NCI-H2029 treated with DMSO at 0.1 percent for 48 hours (cell line): ENCODE measurements around the gene ENG.
"Not testable (repeated sequence)": the region's sequence is repeated elsewhere in the genome, so short reads cannot be mapped to it uniquely, and the experiment has no call there.

ENCODE experiments used
- DNase-seq: peaks from one replicate; lab custom pipeline; 2025; lab: John Stamatoyannopoulos, UW

Gene ENG

DNA sequence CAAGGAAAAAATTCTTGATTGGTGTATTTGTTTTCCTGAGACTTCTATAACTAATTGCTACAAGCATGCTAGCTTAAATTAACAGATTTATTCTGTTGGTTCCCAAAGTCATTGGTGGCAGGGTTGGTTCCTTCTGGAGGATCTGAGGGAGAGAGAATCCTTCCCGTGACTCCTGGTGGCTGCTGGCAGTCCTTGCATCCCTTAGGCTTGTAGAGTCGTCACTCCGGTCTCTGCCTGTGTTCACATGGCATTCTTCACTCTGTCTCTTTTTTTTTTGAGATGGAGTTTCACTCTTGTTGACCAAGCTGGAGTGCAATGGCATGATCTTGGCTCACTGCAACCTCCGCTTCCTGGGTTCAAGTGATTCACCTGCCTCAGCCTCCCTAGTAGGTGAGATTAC, 63.4 kb downstream of the ENG start:
- DNase-seq: no peak

GRCh38 chr9:127790094-127790855, 64.2 kb downstream of the ENG start:
- no peak for DNase-seq

DNA sequence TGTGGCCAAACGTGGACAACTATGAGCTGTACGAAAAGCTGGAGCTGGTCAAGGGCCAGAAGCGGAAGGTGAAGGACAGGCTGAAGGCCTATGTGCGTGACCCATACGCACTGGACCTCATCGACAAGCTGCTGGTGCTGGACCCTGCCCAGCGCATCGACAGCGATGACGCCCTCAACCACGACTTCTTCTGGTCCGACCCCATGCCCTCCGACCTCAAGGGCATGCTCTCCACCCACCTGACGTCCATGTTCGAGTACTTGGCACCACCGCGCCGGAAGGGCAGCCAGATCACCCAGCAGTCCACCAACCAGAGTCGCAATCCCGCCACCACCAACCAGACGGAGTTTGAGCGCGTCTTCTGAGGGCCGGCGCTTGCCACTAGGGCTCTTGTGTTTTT, 65.3 kb downstream of the ENG start:
- no peak for DNase-seq

DNA sequence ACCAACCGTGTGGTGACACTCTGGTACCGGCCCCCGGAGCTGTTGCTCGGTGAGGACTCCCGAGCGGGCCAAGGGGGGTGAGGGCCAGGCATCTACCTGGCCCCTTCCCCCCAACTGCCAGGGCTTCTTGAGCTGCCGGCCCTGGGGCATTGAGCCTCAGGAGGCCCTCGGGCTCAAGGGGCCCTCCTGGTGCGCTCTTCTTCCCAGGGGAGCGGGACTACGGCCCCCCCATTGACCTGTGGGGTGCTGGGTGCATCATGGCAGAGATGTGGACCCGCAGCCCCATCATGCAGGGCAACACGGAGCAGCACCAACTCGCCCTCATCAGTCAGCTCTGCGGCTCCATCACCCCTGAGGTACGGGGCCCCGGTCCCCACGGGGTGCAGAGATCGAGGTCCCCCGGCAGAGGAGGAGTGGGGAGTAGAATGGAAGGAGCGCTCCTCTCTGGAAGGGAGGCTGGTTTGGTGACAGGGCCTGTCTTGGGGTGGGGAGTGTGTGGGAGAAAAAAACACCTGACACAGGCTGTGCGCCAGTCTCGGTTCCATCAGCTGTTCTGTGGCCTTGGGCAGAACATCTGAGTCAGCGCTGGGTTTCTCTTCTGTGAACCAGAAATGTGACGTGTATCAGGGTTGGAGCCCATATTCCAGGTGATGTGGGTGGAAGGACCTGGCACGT, 66.0 kb downstream of the ENG start:
- no peak for DNase-seq

DNA sequence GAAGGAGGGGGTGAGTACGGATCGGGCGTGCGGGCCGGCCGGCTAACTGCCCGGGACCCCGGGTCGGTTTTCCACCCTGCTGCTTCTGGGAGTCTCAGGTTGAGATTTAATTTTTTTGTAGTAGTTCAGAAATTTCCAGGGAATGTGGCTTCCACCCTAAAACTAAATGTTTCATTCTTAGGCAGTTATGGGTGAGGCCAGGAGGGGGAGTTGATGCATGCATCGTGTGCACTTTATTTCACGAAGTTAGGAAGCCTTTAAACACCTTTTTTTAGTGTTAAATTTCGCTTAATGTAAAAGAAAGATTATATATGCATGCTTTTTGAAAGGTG, 67.7 kb downstream of the ENG start:
- DNase-seq: no peak

GRCh38 chr9:127785933-127786772, 68.3 kb downstream of the ENG start, which contains the start of gene CDK9:
Gene CDK9 (plus strand): TSS chr9:127786034. CDS start chr9:127786149, 115 bp downstream.
- peak; percentile 37 for DNase-seq

DNA sequence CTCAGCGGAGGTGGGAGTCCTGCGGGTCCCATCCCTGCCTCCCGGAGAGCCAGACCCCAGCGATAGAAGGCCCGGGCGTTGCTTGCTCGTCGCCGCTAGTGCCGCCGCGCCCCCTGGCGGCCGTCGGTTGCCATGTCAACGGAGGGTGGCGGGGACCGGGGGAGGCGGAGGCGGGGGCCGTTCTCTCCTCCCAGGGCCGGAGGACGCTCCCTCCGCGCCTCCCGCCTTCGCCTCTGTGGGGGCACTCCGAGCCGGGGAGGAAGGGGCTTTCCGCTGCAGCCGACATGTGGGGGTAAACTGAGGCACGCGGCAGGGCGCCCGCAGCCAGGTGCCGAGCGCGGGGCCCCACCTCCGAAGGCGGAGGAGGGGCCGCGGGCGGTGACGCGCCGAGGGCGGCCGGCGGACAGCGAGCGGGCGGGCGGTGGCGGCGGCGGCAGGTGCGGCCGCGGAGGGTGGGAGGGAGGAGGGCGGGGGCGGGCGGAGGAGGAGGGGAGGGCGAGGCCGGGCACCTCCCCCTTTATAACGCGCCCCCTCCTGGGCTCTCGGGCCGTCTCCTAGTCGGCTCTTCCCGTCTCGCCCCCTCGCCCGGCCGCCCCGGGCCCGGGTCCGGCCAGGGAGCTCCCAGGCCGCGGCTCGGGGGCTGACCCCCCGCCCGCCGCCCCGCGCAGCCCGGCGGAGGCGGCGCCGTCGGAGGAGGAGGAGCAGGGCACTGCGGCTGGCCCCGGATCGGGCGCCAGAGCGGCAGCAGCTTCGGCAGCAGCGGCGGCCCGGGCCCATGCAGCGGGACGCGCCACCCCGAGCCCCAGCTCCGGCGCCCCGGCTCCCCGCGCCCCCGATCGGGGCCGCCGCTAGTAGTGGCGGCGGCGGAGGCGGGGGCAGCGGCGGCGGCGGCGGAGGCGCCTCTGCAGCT, 69.2 kb downstream of the ENG start:
- DNase-seq: peak; percentile 45

- no peak for DNase-seq
These were observed 71.1 kb downstream of the ENG start for GRCh38 chr9:127783111-127784008.

DNA sequence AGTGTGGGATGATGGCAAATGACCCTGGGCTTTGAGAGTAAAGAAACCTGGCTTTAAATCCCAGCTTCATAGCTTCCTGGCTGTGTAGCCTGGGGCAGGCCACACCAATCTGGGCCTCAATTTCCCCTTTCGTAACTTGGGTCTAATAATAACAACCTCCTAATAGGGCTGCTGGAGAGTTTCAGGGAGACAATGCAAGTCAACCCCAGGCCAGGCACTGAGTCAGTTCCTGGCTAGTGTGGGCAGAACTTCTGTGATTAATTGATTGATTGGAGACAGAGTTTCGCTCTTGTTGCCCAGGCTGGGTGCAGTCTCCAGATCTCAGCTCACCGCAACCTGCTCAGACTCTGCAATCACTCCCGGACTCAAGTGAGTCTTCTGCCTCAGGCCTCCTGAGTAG, 72.7 kb downstream of the ENG start:
- no peak for DNase-seq

- DNase-seq: not testable (repeated sequence)
These were observed 73.5 kb downstream of the ENG start for GRCh38 chr9:127780909-127781308.

DNA sequence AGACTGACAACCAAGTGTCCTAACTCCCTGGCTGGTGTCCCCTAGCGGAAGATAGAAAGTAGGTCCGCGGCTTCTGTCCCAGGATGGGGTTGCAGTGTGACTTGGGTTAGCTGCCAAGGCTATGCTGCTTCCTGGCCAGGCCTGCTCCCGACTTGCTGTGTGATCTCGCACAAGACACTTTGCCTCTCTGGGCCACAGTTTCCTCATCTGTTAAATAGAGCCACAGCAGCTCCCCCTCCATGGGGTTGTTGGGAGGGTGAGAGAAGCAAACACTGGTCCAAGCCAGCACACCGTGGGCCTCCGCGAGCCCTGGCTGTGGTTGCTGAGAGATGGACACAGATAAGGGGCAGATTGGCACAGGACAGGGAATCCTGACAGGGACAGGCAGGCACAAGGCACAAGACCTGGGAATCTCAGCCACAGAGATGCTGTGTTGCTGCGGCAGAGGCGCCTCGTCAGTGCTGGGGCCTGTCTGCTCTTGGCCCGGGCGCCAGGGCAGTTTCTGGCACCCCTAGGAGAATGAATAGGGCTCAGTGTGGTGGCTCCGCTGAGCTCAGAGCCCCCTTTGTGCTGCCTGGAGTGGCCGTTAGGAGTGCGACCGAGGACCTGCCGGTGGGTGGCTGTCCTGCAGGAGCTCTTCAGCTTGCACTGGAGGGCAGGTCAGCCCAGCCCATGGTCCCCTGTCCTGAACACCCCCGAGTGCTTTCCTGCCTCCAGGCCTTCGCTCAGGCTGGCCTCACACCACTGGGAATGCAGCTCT, 74.2 kb downstream of the ENG start:
- no peak for DNase-seq

DNA sequence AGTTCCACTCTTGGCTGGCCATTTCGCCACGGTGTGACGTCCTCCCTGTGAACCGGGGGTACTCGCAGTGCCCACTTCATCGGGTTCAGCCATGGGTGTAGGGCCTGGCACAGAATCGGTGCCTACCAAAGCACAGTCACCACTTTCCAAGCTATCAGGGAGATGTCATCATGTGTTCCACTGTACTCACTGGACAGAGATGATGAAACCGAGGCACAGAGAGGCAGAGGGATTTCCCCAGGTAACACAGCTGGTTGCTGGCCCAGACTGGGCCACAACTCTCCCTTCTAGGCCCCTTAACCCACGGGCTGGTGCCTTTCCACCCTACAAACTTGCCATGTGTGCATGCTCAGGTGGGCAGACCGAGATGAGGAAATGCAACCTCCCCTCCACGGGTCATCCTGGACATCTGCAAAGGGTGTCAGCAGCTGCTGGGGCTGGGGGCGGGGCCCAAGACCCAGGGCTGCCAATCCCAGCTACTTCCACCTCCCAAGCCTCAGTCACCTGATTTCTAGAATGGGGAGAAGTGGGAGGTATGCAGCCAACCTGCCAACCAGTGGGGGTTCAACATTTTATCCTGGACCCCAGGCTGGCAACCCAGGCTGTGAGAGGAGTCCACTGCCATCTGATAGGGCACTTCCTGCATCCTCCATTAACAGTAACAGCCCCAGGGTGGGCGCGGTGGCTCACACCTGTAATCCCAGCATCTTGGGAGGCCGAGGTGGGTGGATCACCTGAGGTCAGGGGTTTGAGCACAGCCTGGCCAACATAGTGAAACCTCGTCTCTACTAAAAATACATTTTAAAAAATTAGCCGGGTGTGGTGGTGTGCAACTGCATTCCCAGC, 75.1 kb downstream of the ENG start:
- no peak for DNase-seq

- DNase-seq: no peak
These were observed 76.0 kb downstream of the ENG start, which contains the start of gene SH2D3C for GRCh38 chr9:127778280-127779135. Gene SH2D3C (minus strand): TSS chr9:127778666. CDS start chr9:127778627, 39 bp downstream.

GRCh38 chr9:127777368-127777980, 77.0 kb downstream of the ENG start:
- DNase-seq: no peak

DNA sequence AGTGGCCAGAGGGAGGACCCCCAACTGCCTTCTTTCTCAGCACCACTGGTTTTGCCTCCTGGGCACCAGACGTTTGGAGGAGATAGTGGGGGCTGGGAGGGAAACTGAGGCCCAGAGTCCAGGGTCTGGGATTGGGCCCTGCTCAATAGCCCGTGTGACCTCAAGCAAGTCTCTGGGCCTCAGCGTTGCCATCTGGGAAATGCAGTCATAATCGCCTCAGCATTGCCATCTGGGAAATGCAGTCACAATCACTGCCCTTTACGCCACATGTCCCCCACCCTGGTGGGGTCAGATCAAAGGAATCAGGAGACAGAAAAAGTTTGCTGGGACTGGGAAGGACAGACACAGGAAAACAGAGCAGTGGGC, 77.6 kb downstream of the ENG start:
- DNase-seq: no peak

GRCh38 chr9:127776195-127776923, 78.1 kb downstream of the ENG start:
- no peak for DNase-seq

DNA sequence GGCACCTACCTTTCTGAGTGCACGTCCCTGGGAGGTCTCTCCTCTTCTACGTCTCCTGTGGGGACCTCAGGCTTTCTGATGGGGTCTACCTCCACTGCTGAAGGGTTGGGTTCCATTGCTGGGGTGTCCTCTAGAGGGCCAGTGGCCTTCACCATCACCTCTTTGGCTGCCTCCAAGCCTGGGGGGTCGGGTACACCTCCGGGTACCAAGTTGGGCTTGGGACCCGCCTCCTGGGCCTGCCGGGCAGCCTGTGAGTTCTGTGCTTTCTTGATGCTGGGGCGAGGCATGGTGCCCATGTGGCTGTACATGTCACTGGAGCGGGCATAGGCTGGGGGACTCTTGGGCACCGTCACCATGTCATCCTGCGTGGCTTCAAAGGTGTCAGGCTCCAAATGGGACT, 80.5 kb downstream of the ENG start:
- DNase-seq: no peak
